ENCODE data around the gene COL4A2. TPM values are rescaled to one million over a fixed set of nuclear protein-coding genes. Genes with fewer than 3 reads are reported as not detected.

The COL4A2 gene
- total RNA-seq, 1 donor from 2014 or later, result 60.9 TPM

- Mint-ChIP-seq H3K27me3 (ENCODE audit: unreplicated experiment) (peaks cover 5% of the 10 kb centered on the region), H3K36me3 (ENCODE audit: unreplicated experiment) (no peaks in the 10 kb centered on the region), H3K4me3 (ENCODE audit: unreplicated experiment) (no peak overlapping the region), H3K4me1 (ENCODE audit: low read depth, unreplicated experiment) (peaks cover 7% of the 10 kb centered on the region), H3K27ac (ENCODE audit: unreplicated experiment) (no peak overlapping the region), H3K9me3 (ENCODE audit: unreplicated experiment) (peaks cover 2% of the 10 kb centered on the region)
- TF ChIP-seq, protein P1, sequence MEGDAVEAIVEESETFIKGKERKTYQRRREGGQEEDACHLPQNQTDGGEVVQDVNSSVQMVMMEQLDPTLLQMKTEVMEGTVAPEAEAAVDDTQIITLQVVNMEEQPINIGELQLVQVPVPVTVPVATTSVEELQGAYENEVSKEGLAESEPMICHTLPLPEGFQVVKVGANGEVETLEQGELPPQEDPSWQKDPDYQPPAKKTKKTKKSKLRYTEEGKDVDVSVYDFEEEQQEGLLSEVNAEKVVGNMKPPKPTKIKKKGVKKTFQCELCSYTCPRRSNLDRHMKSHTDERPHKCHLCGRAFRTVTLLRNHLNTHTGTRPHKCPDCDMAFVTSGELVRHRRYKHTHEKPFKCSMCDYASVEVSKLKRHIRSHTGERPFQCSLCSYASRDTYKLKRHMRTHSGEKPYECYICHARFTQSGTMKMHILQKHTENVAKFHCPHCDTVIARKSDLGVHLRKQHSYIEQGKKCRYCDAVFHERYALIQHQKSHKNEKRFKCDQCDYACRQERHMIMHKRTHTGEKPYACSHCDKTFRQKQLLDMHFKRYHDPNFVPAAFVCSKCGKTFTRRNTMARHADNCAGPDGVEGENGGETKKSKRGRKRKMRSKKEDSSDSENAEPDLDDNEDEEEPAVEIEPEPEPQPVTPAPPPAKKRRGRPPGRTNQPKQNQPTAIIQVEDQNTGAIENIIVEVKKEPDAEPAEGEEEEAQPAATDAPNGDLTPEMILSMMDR (IDR thresholded peaks at IDR 0.05; ENCODE audit: partially characterized antibody, unreplicated experiment), result no peak
- DNase-seq, result no peak
Observed at GRCh38 chr13:110400786-110401533, 93.9 kb downstream of the COL4A2 start.

- no peak overlapping the region for H3K27ac Mint-ChIP-seq (ENCODE audit: unreplicated experiment)
- peaks cover 6% of the 10 kb centered on the region for H3K27me3 Mint-ChIP-seq (ENCODE audit: unreplicated experiment)
- TF ChIP-seq, protein P1 (IDR thresholded peaks at IDR 0.05; ENCODE audit: partially characterized antibody, unreplicated experiment), result no peak
- H3K9me3 Mint-ChIP-seq (ENCODE audit: unreplicated experiment), result peaks cover 2% of the 10 kb centered on the region
- H3K36me3 Mint-ChIP-seq (ENCODE audit: unreplicated experiment), result no peaks in the 10 kb centered on the region
- no peak for DNase-seq
- H3K4me1 Mint-ChIP-seq (ENCODE audit: low read depth, unreplicated experiment), result peaks cover 4% of the 10 kb centered on the region
- H3K4me3 Mint-ChIP-seq (ENCODE audit: unreplicated experiment), result no peak overlapping the region
Observed at GRCh38 chr13:110402299-110403069, 95.4 kb downstream of the COL4A2 start.

DNA sequence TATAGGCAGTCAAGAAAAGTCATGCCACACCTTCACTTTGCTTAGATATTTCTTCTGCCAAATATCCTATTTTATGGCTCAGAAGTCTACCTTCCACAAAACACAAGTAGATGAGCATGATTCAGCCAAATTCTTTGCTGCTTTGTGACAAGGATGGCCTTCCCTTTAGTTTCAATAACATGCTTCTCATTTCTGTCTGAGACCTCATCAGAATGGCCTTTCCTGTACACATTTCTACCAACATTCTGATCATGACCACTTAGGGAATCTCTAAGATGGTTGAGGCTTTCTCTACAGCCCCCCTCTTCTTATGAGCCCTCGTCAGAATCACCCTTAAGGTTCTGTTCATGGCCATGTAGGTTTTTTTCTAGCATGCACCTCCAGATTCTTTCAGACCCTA lies 96.2 kb downstream of the COL4A2 start:
- H3K4me3 Mint-ChIP-seq (ENCODE audit: unreplicated experiment), result no peak overlapping the region
- peaks cover 2% of the 10 kb centered on the region for H3K9me3 Mint-ChIP-seq (ENCODE audit: unreplicated experiment)
- H3K27me3 Mint-ChIP-seq (ENCODE audit: unreplicated experiment), result peaks cover 6% of the 10 kb centered on the region
- peaks cover 4% of the 10 kb centered on the region for H3K4me1 Mint-ChIP-seq (ENCODE audit: low read depth, unreplicated experiment)
- no peaks in the 10 kb centered on the region for H3K36me3 Mint-ChIP-seq (ENCODE audit: unreplicated experiment)
- no peak for DNase-seq
- TF ChIP-seq, protein P1 (IDR thresholded peaks at IDR 0.05; ENCODE audit: partially characterized antibody, unreplicated experiment), result no peak
- no peak overlapping the region for H3K27ac Mint-ChIP-seq (ENCODE audit: unreplicated experiment)

DNA sequence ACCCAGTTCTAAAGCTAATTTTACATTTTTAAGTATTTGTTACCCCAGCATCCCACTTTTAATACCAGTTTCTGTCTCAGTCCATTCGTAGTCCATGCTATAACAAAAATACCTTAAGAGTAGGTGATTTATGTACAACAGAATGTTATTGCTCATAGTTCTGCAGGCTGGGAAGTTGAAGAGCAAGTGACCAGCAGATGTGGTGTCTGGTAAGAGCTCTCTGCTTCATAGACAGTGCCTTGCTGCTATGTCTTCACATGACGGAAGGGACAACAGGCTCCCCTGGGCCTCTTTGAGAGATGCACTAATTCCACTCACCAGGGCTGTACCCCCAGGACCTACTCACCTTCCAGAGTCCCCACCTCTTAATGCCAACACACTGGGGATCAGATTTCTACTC lies 96.6 kb downstream of the COL4A2 start:
- H3K27ac Mint-ChIP-seq (ENCODE audit: unreplicated experiment), result no peak overlapping the region
- H3K36me3 Mint-ChIP-seq (ENCODE audit: unreplicated experiment), result no peaks in the 10 kb centered on the region
- TF ChIP-seq, protein P1 (IDR thresholded peaks at IDR 0.05; ENCODE audit: partially characterized antibody, unreplicated experiment), result no peak
- DNase-seq, result no peak
- H3K4me1 Mint-ChIP-seq (ENCODE audit: low read depth, unreplicated experiment), result peaks cover 4% of the 10 kb centered on the region
- H3K4me3 Mint-ChIP-seq (ENCODE audit: unreplicated experiment), result no peak overlapping the region
- peaks cover 6% of the 10 kb centered on the region for H3K27me3 Mint-ChIP-seq (ENCODE audit: unreplicated experiment)
- peaks cover 2% of the 10 kb centered on the region for H3K9me3 Mint-ChIP-seq (ENCODE audit: unreplicated experiment)

- TF ChIP-seq, protein P1 (IDR thresholded peaks at IDR 0.05; ENCODE audit: partially characterized antibody, unreplicated experiment), result no peak
- H3K4me3 Mint-ChIP-seq (ENCODE audit: unreplicated experiment), result no peak overlapping the region
- no peaks in the 10 kb centered on the region for H3K36me3 Mint-ChIP-seq (ENCODE audit: unreplicated experiment)
- peaks cover 5% of the 10 kb centered on the region for H3K4me1 Mint-ChIP-seq (ENCODE audit: low read depth, unreplicated experiment)
- no peak overlapping the region for H3K27ac Mint-ChIP-seq (ENCODE audit: unreplicated experiment)
- H3K27me3 Mint-ChIP-seq (ENCODE audit: unreplicated experiment), result peaks cover 6% of the 10 kb centered on the region
- H3K9me3 Mint-ChIP-seq (ENCODE audit: unreplicated experiment), result peaks cover 3% of the 10 kb centered on the region
- no peak for DNase-seq
Observed at GRCh38 chr13:110404321-110404720, 97.2 kb downstream of the COL4A2 start.
